ENCODE results near the gene INHBE. TPM values are rescaled to one million over a fixed set of nuclear protein-coding genes. Genes with fewer than 3 reads are reported as not detected.
"Not testable (repeated sequence)": the region's sequence is repeated elsewhere in the genome, so short reads cannot be mapped to it uniquely, and the experiment has no call there.

The INHBE gene
- total RNA-seq, 1 donor from 2014 or later: 0.29 TPM

- peak overlapping the region; percentile 79 for H3K4me3 ChIP-seq (ENCODE audit: low read depth, low read length)
- no peak for DNase-seq (ENCODE audit: low read depth)
- TF ChIP-seq CTCF (conservative IDR thresholded peaks at IDR 0.05; ENCODE audit: low read depth, low read length): no peak
Observed at GRCh38 chr12:57431654-57432188, 23.4 kb upstream of the INHBE start.

- DNase-seq (ENCODE audit: low read depth): no peak
- TF ChIP-seq CTCF (conservative IDR thresholded peaks at IDR 0.05; ENCODE audit: low read depth, low read length): no peak
- H3K4me3 ChIP-seq (ENCODE audit: low read depth, low read length): no peak overlapping the region
Observed at GRCh38 chr12:57433370-57433769, 21.7 kb upstream of the INHBE start.

- no peak within 1 kb of the TSS for H3K4me3 ChIP-seq (ENCODE audit: low read depth, low read length)
- DNase-seq (ENCODE audit: low read depth): no peak
- no peak for TF ChIP-seq CTCF (conservative IDR thresholded peaks at IDR 0.05; ENCODE audit: low read depth, low read length)
Observed at GRCh38 chr12:57434517-57435223, 20.4 kb upstream of the INHBE start, which contains the start of gene INHBC. Gene INHBC, plus strand, starts transcription at chr12:57434784. Its CDS starts 103 bp downstream, at chr12:57434887.

- H3K4me3 ChIP-seq (ENCODE audit: low read depth, low read length): no peak overlapping the region
- no peak for DNase-seq (ENCODE audit: low read depth)
- TF ChIP-seq CTCF (conservative IDR thresholded peaks at IDR 0.05; ENCODE audit: low read depth, low read length): no peak
Observed at GRCh38 chr12:57435293-57435692, 19.8 kb upstream of the INHBE start.

GRCh38 chr12:57438400-57438799, 16.7 kb upstream of the INHBE start:
- DNase-seq (ENCODE audit: low read depth): no peak
- no peak for TF ChIP-seq CTCF (conservative IDR thresholded peaks at IDR 0.05; ENCODE audit: low read depth, low read length)
- no peak overlapping the region for H3K4me3 ChIP-seq (ENCODE audit: low read depth, low read length)

- DNase-seq (ENCODE audit: low read depth): no peak
- no peak for TF ChIP-seq CTCF (conservative IDR thresholded peaks at IDR 0.05; ENCODE audit: low read depth, low read length)
- H3K4me3 ChIP-seq (ENCODE audit: low read depth, low read length): no peak overlapping the region
Observed at GRCh38 chr12:57439762-57440266, 15.3 kb upstream of the INHBE start.

GRCh38 chr12:57441393-57441792, 13.7 kb upstream of the INHBE start:
- not testable (repeated sequence) for H3K4me3 ChIP-seq (ENCODE audit: low read depth, low read length); DNase-seq (ENCODE audit: low read depth)
